ENCODE results near the gene SSTR5.

DNA sequence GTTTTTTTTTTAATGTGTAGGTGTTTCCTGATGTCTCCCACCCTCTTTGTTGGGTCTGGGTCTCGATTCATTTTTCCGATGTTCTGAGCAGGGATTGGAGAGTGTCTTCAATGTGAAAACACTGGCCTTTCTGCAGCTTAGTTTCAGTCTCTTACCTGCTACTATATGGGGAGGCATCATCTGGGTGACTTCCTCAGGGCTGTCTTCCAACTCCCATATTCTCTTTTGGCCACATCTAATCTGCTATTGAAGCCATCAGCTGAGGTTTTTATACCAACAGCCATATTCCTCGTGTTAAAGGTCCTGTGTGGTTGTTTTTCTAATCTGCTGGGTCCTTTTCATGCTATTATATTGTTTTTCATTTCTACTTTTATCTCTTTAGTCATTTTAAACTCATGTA is 13.2 kb upstream of the SSTR5 start:
- TF ChIP-seq CTCF (IDR thresholded peaks at IDR 0.05) (no peak), POLR2A (IDR thresholded peaks at IDR 0.05) (no peak)

All from uterus (tissue), 2 donors.